Mammary epithelial cell (primary cell): Measurements from ENCODE around the gene MTM1.

Experiments used
- EZH2 ChIP-seq: IDR thresholded peaks from 2 replicates; pipeline ENCODE4 v1.6.1; 2012; ENCODE audit warnings: low read length, inconsistent platforms, borderline replicate concordance
- TF ChIP-seq, protein P1 (sequence below), 2 donors: IDR thresholded peaks in 1 of 2; conservative IDR thresholded peaks in 1 of 2; 2 replicates each; pipeline ENCODE4 v1.5.1; 2011 to 2012; ENCODE audit warnings: inconsistent platforms in 2 of 2, low read length in 2 of 2, mild to moderate bottlenecking in 2 of 2, control low read depth in 1 of 2, low read depth in 1 of 2; ENCODE audit not compliant: insufficient read depth in 1 of 2; ENCODE audit errors: extremely low read depth in 1 of 2

GRCh38 chrX:150610446-150610845 lies 42.0 kb downstream of the MTM1 start:
- TF ChIP-seq, protein P1, sequence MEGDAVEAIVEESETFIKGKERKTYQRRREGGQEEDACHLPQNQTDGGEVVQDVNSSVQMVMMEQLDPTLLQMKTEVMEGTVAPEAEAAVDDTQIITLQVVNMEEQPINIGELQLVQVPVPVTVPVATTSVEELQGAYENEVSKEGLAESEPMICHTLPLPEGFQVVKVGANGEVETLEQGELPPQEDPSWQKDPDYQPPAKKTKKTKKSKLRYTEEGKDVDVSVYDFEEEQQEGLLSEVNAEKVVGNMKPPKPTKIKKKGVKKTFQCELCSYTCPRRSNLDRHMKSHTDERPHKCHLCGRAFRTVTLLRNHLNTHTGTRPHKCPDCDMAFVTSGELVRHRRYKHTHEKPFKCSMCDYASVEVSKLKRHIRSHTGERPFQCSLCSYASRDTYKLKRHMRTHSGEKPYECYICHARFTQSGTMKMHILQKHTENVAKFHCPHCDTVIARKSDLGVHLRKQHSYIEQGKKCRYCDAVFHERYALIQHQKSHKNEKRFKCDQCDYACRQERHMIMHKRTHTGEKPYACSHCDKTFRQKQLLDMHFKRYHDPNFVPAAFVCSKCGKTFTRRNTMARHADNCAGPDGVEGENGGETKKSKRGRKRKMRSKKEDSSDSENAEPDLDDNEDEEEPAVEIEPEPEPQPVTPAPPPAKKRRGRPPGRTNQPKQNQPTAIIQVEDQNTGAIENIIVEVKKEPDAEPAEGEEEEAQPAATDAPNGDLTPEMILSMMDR (conservative IDR thresholded peaks at IDR 0.05 in 1 of 2, IDR thresholded peaks at IDR 0.05 in 1 of 2; ENCODE audit: extremely low read depth in 1 of 2, insufficient read depth in 1 of 2, low read depth in 1 of 2, low read length in 2 of 2), result no peak
- no peak for TF ChIP-seq EZH2
